ENCODE measurements around the gene R3HCC1L. TPM values are rescaled to one million over a fixed set of nuclear protein-coding genes. Genes with fewer than 3 reads are reported as not detected.

R3HCC1L gene
- total RNA-seq, 4 donors from 2014 or later = 12.1 to 23.6 (median 16.7) TPM

- DNase-seq (ENCODE audit: low spot score in 2 of 2) = peak; percentile 11 to 81
- no peak for TF ChIP-seq POLR2A (IDR thresholded peaks at IDR 0.05)
- TF ChIP-seq, protein P1, sequence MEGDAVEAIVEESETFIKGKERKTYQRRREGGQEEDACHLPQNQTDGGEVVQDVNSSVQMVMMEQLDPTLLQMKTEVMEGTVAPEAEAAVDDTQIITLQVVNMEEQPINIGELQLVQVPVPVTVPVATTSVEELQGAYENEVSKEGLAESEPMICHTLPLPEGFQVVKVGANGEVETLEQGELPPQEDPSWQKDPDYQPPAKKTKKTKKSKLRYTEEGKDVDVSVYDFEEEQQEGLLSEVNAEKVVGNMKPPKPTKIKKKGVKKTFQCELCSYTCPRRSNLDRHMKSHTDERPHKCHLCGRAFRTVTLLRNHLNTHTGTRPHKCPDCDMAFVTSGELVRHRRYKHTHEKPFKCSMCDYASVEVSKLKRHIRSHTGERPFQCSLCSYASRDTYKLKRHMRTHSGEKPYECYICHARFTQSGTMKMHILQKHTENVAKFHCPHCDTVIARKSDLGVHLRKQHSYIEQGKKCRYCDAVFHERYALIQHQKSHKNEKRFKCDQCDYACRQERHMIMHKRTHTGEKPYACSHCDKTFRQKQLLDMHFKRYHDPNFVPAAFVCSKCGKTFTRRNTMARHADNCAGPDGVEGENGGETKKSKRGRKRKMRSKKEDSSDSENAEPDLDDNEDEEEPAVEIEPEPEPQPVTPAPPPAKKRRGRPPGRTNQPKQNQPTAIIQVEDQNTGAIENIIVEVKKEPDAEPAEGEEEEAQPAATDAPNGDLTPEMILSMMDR (IDR thresholded peaks at IDR 0.05) = no peak
- 61 to 66% methylated on average over 17 of the region's 17 CpGs for WGBS, 2 donors
- intact Hi-C loops (cut with DNase I; ENCODE audit: low total_unique reads) = no loop called here
- no peak overlapping the region for H3K4me3 ChIP-seq (ENCODE audit: low read depth, poor library complexity, severe bottlenecking)
Observed at GRCh38 chr10:98265403-98266378, 131.2 kb downstream of the R3HCC1L start.

- peak in 1 of 2 donors; percentile 79 for DNase-seq (ENCODE audit: low spot score in 2 of 2)
- WGBS, 2 donors = 78 to 86% methylated on average over 5 of the region's 5 CpGs
- intact Hi-C loops (cut with DNase I; ENCODE audit: low total_unique reads) = no loop called here
- H3K4me3 ChIP-seq (ENCODE audit: low read depth, poor library complexity, severe bottlenecking) = no peak overlapping the region
- TF ChIP-seq POLR2A (IDR thresholded peaks at IDR 0.05) = no peak
- TF ChIP-seq, protein P1 (IDR thresholded peaks at IDR 0.05) = no peak
Observed at GRCh38 chr10:98266647-98267046, 132.2 kb downstream of the R3HCC1L start.

- WGBS, 2 donors = 54 to 56% methylated on average over 16 to 21 of the region's 22 CpGs
- H3K4me3 ChIP-seq (ENCODE audit: low read depth, poor library complexity, severe bottlenecking) = peak overlapping the region; percentile 22
- intact Hi-C loops (cut with DNase I; ENCODE audit: low total_unique reads) = no loop called here
- DNase-seq (ENCODE audit: low spot score in 2 of 2) = peak in 1 of 2 donors; percentile 79
- TF ChIP-seq, protein P1 (IDR thresholded peaks at IDR 0.05) = no peak
- TF ChIP-seq POLR2A (IDR thresholded peaks at IDR 0.05) = no peak
Observed at GRCh38 chr10:98267069-98267893, 132.8 kb downstream of the R3HCC1L start.

DNA sequence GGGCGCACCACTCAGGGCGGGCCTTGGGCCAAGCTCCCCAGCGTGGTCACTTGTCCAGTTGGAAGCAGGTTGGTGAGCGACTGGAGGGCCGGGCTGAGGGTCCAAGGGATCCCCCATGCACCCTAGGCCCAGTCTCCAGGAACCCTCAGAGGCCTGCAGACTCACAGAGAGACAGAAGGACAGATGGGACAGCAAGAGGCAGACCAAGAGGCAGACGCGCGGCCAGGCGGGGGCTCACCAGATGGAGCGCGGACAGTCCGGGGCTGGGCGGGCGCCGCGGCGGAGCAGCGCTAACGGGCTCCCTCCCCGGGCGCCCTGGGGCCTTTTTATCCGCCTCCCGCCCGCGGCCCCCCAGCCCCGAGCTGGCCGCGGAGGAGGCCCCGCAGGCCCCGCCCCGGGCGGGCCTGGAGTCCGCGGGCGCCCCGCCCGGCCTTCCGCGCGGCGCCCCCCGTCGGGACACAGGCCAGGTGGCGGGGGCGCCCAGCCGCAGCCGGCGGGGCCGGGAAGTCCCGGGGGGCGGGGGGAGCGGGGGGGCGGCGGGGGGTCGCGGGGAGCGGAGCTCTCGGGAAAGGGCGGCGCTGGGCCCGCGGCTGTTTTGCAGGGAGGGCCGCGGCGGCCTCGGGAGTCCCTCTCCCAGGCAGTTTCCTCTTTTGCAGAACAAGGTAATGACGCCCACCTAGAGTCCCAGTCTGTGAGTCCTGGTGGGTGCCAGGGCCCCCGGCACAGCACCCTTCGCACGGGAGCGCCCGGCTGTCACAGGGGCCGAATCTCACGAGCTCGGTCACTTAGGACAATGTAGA, 133.6 kb downstream of the R3HCC1L start, which contains the start of gene LOXL4:
LOXL4 (minus strand) TSS at position 301 of the 800 bp plus-strand sequence. CDS start 5,175 bp downstream, outside the sequence.
- WGBS, 2 donors = 1 to 6% methylated on average over 34 to 35 of the region's 75 CpGs
- H3K4me3 ChIP-seq (ENCODE audit: low read depth, poor library complexity, severe bottlenecking) = peak within 1 kb of the TSS; percentile 22
- TF ChIP-seq, protein P1 (IDR thresholded peaks at IDR 0.05) = no peak
- TF ChIP-seq POLR2A (IDR thresholded peaks at IDR 0.05) = no peak
- peak in 1 of 2 donors; percentile 88 for DNase-seq (ENCODE audit: low spot score in 2 of 2)
- intact Hi-C loops (cut with DNase I; ENCODE audit: low total_unique reads) = no loop called here

Measured in lower leg skin (tissue), 4 donors.